PC-9 (cell line): ENCODE results near the gene F2RL3.

ENCODE experiments used
- CTCF ChIP-seq: fragments of 200-600 bp; sonication (generic); conservative IDR thresholded peaks from 2 replicates; pipeline ENCODE4 v1.6.1; 2017; ENCODE audit warnings: mixed run types, antibody characterized with exemption, mild to moderate bottlenecking, moderate library complexity
- EZH2 ChIP-seq: fragments of 200-600 bp; sonication (generic); IDR thresholded peaks from 2 replicates; pipeline ENCODE4 v1.8.0; 2017; ENCODE audit warnings: antibody characterized with exemption, low read depth

- no peak for TF ChIP-seq CTCF
- TF ChIP-seq EZH2, result no peak
Measured at GRCh38 chr19:16931306-16931705, 42.5 kb downstream of the F2RL3 start.
